Endothelial cell of umbilical vein (primary cell): ENCODE results near the gene ACOX3. TPM values are rescaled to one million over a fixed set of nuclear protein-coding genes. Genes with fewer than 3 reads are reported as not detected.

Experiments used
- BruUV-seq: library from RNA; stranded (reverse); fragments of 400-500 nt; replicated peaks from 2 replicates; lab custom pipeline; 2021; lab: Mats Ljungman, UMichigan
- CTCF ChIA-PET: fragments of 300-600, 350-600 bp; sonication (Branson Sonifier 250); formaldehyde crosslinking; loops from one replicate; lab custom pipeline; 2021; ENCODE audit warnings: antibody characterized with exemption, inconsistent platforms; lab: Charles Lee
- POLR2A ChIA-PET: fragments of 300-600, 350-600 bp; sonication (Branson Sonifier 250); formaldehyde crosslinking; loops from one replicate; lab custom pipeline; 2021; ENCODE audit warnings: antibody characterized with exemption, inconsistent platforms; lab: Charles Lee
- DNase-seq: peaks from one replicate; pipeline ENCODE4 v3.0.0-alpha.2; 2011; ENCODE audit warnings: low read depth, low spot score
- FAIRE-seq: peaks from 2 replicates; lab custom pipeline; 2011; peaks lifted over from hg19 to GRCh38; lab: Jason Lieb, UNC
- H2AFZ ChIP-seq: 2 replicates; pipeline ENCODE4 v1.6.0; 2012; ENCODE audit warnings: low read depth, low read length, control low read depth, inconsistent platforms
- H3K27ac ChIP-seq: 2 replicates; pipeline ENCODE4 v1.5.1; 2011; ENCODE audit warnings: low read depth, mild to moderate bottlenecking, control low read depth, low read length, moderate library complexity; ENCODE audit not compliant: insufficient read depth
- H3K27me3 ChIP-seq, 2 experiments: 2 replicates each; pipeline versions ENCODE4 v1.6.0 to v1.6.1; 2011; ENCODE audit warnings: low read length in 2 of 2, mixed read lengths in 1 of 2; ENCODE audit not compliant: control insufficient read depth in 2 of 2, insufficient read depth in 2 of 2
- H3K36me3 ChIP-seq, 2 experiments: 2 replicates in 1 of 2; 3 replicates in 1 of 2; pipeline ENCODE4 v1.5.1; 2011; ENCODE audit warnings: low read length in 2 of 2, mild to moderate bottlenecking in 1 of 2, moderate library complexity in 1 of 2; ENCODE audit not compliant: control insufficient read depth in 2 of 2, insufficient read depth in 2 of 2; ENCODE audit errors: extremely low read depth in 1 of 2
- H3K4me1 ChIP-seq: 3 replicates; pipeline ENCODE4 v1.5.1; 2011; ENCODE audit warnings: mild to moderate bottlenecking, low read length; ENCODE audit not compliant: control insufficient read depth, insufficient read depth; ENCODE audit errors: extremely low read depth
- H3K4me2 ChIP-seq: 2 replicates; pipeline ENCODE4 v1.6.1; 2011; ENCODE audit warnings: low read length, control low read depth, mixed read lengths; ENCODE audit not compliant: insufficient read depth
- H3K4me3 ChIP-seq, 3 experiments: fragments of 200-600 bp in 1 of 3; sonication (generic), shearing (Covaris generic) in 1 of 3; replicated peaks in 1 of 3; 2 replicates each; pipeline ENCODE4 v1.5.1; 2011 to 2016; ENCODE audit warnings: control low read depth in 3 of 3, low read length in 3 of 3, mild to moderate bottlenecking in 2 of 3, inconsistent platforms in 1 of 3, low read depth in 1 of 3, moderate library complexity in 1 of 3; ENCODE audit not compliant: insufficient read depth in 1 of 3
- H3K79me2 ChIP-seq: 2 replicates; pipeline ENCODE4 v1.6.0; 2012; ENCODE audit warnings: low read length, inconsistent platforms; ENCODE audit not compliant: control insufficient read depth, insufficient read depth
- H3K9ac ChIP-seq: replicated peaks from 2 replicates; pipeline ENCODE3; 2011; ENCODE audit warnings: low read length, control low read depth; ENCODE audit not compliant: insufficient read depth; ENCODE audit errors: extremely low read depth
- H3K9me1 ChIP-seq: replicated peaks from 3 replicates; pipeline ENCODE4 v1.6.0; 2011; ENCODE audit warnings: mild to moderate bottlenecking, low read length; ENCODE audit not compliant: control insufficient read depth, insufficient read depth; ENCODE audit errors: extremely low read depth
- H3K9me3 ChIP-seq: replicated peaks from 2 replicates; pipeline ENCODE4 v1.5.1; 2012; ENCODE audit warnings: low read length, inconsistent platforms; ENCODE audit not compliant: control insufficient read depth, insufficient read depth
- H4K20me1 ChIP-seq: replicated peaks from 2 replicates; pipeline ENCODE3; 2011; ENCODE audit warnings: mild to moderate bottlenecking, low read length; ENCODE audit not compliant: control insufficient read depth, insufficient read depth; ENCODE audit errors: extremely low read depth
- CTCF ChIP-seq, 2 donors: IDR thresholded peaks; 1 replicate in 1 of 2; 2 replicates in 1 of 2; pipeline ENCODE4 v1.5.1; 2011; ENCODE audit warnings: low read length in 2 of 2, mild to moderate bottlenecking in 2 of 2, moderate library complexity in 2 of 2, control low read depth in 1 of 2, inconsistent platforms in 1 of 2, low read depth in 1 of 2; ENCODE audit not compliant: insufficient read depth in 1 of 2; ENCODE audit errors: extremely low read depth in 1 of 2
- EZH2 ChIP-seq: IDR thresholded peaks from 2 replicates; pipeline ENCODE4 v1.6.1; 2012; ENCODE audit warnings: borderline replicate concordance, low read depth, mild to moderate bottlenecking, moderate library complexity, low read length, inconsistent platforms; ENCODE audit not compliant: severe bottlenecking
- FOS ChIP-seq: IDR thresholded peaks from 2 replicates; pipeline ENCODE4 v1.6.1; 2011; ENCODE audit warnings: mild to moderate bottlenecking, low read length, moderate library complexity, borderline replicate concordance; ENCODE audit not compliant: insufficient read depth
- GATA2 ChIP-seq: IDR thresholded peaks from 2 replicates; pipeline ENCODE4 v1.7.0; 2011; ENCODE audit warnings: low read depth, mild to moderate bottlenecking, moderate library complexity, mixed read lengths, low read length; ENCODE audit not compliant: insufficient read length, insufficient read depth
- JUN ChIP-seq: IDR thresholded peaks from 2 replicates; pipeline ENCODE4 v1.6.1; 2011; ENCODE audit warnings: borderline replicate concordance, low read depth; ENCODE audit not compliant: insufficient read length, insufficient read depth
- MAX ChIP-seq: IDR thresholded peaks from 2 replicates; pipeline ENCODE4 v1.6.1; 2011; ENCODE audit not compliant: insufficient read depth, insufficient read length
- MYC ChIP-seq: IDR thresholded peaks from one replicate; pipeline ENCODE4 v1.6.1; 2011; ENCODE audit warnings: mild to moderate bottlenecking, low read depth, low read length
- POLR2A ChIP-seq: IDR thresholded peaks from 2 replicates; pipeline ENCODE4 v1.6.1; 2012; ENCODE audit warnings: low read depth, mild to moderate bottlenecking, control low read depth, low read length
- POLR2AphosphoS5 ChIP-seq: IDR thresholded peaks from 2 replicates; pipeline ENCODE4 v1.6.1; 2012; ENCODE audit warnings: low read depth, mild to moderate bottlenecking, control low read depth, low read length, moderate library complexity; ENCODE audit not compliant: insufficient read depth
- dilution Hi-C: fragments of 300-500 bp; cut with MboI; formaldehyde crosslinking; loops from one replicate; pipeline ENCODE4 v1.15.0; 2019; ENCODE audit warnings: low sequenced_read_pairs; ENCODE audit not compliant: extremely low pct_ligation_motif_present
- intact Hi-C: fragments of 100-400 bp; cut with micrococcal nuclease; formaldehyde crosslinking; loops from one replicate; pipeline ENCODE4 v1.10.0; 2022
- polyA plus RNA-seq, 4 experiments: library from polyadenylated mRNA; depleted of rRNA in 3 of 4; stranded (reverse) in 3 of 4; unstranded in 1 of 4; fragments of >200 nt; gene quantifications; 2 replicates each; pipeline versions ENCODE4 v1.2.1 to v1.2.3, GENCODE V29; 2011 to 2012; ENCODE audit warnings: missing spikeins in 1 of 4
- total RNA-seq: library from RNA; stranded (reverse); gene quantifications from 2 replicates; pipeline ENCODE4 v1.2.3, GENCODE V29; 2021

The ACOX3 gene
- total and polyA plus RNA-seq, 2 donors (not counting 3 experiments of a cell fraction or from before 2014, with no cell fraction given): 13.0 to 26.3 TPM

- dilution Hi-C loops: no loop called here
- ChIA-PET CTCF (no interaction called here), POLR2A (no interaction called here)
- H3K9ac ChIP-seq: no peak overlapping the region
- H3K4me2 ChIP-seq: no peak overlapping the region
- no peak overlapping the region for H3K27ac ChIP-seq
- BruUV-seq: no TSS peak
- no peak overlapping the region for H2AFZ ChIP-seq
- no peaks in the 10 kb centered on the region for H3K9me3 ChIP-seq
- H3K4me3 ChIP-seq: no peak overlapping the region
- H3K36me3 ChIP-seq: no peaks in the 10 kb centered on the region
- no peaks in the 10 kb centered on the region for H3K9me1 ChIP-seq
- peaks cover 7% of the 10 kb centered on the region for H3K79me2 ChIP-seq
- peaks cover 30% of the 10 kb centered on the region for H3K4me1 ChIP-seq
- no peaks in the 10 kb centered on the region for H4K20me1 ChIP-seq
- FAIRE-seq (no peak), DNase-seq (no peak)
- TF ChIP-seq JUN (no peak), POLR2AphosphoS5 (no peak), CTCF (IDR thresholded peaks at IDR 0.05; ENCODE audit: extremely low read depth in 1 of 2, insufficient read depth in 1 of 2, low read depth in 1 of 2, low read length in 2 of 2) (no peak), EZH2 (no peak), MAX (no peak), POLR2A (no peak), FOS (no peak), MYC (no peak), GATA2 (no peak)
- H3K27me3 ChIP-seq: no peaks in the 10 kb centered on the region
- intact Hi-C loops: no loop called here
Measured at GRCh38 chr4:8434251-8435073, 6.1 kb downstream of the ACOX3 start.
